ENCODE results near the gene PDGFC.
"Not testable (repeated sequence)": the region's sequence is repeated elsewhere in the genome, so short reads cannot be mapped to it uniquely, and the experiment has no call there.

Gene PDGFC

GRCh38 chr4:156949373-156949814, 22.2 kb downstream of the PDGFC start:
- DNase-seq, result no peak

- DNase-seq, result no peak
These were observed 22.9 kb downstream of the PDGFC start for GRCh38 chr4:156948738-156949137.

GRCh38 chr4:156948133-156948532, 23.5 kb downstream of the PDGFC start:
- DNase-seq, result no peak

GRCh38 chr4:156946516-156947424, 24.8 kb downstream of the PDGFC start:
- DNase-seq, result peak in 1 of 2 donors; percentile 14

- no peak for DNase-seq
These were observed 26.1 kb downstream of the PDGFC start for GRCh38 chr4:156945532-156945931.

GRCh38 chr4:156942991-156943390, 28.6 kb downstream of the PDGFC start:
- DNase-seq, result no peak

- no peak for DNase-seq
These were observed 29.6 kb downstream of the PDGFC start for GRCh38 chr4:156941940-156942548.

- no peak for DNase-seq
These were observed 31.8 kb downstream of the PDGFC start for GRCh38 chr4:156939801-156940200.

- no peak for DNase-seq
These were observed 32.5 kb downstream of the PDGFC start for GRCh38 chr4:156939139-156939538.

- DNase-seq, result no peak
These were observed 37.4 kb downstream of the PDGFC start for GRCh38 chr4:156934259-156934635.

GRCh38 chr4:156933633-156934258, 37.9 kb downstream of the PDGFC start:
- DNase-seq, result no peak

- DNase-seq, result not testable (repeated sequence)
These were observed 39.2 kb downstream of the PDGFC start for GRCh38 chr4:156932360-156932759.

GRCh38 chr4:156931267-156931666, 40.3 kb downstream of the PDGFC start:
- DNase-seq, result no peak

- no peak for DNase-seq
These were observed 42.1 kb downstream of the PDGFC start for GRCh38 chr4:156929386-156930105.

GRCh38 chr4:156924774-156925315, 46.8 kb downstream of the PDGFC start:
- DNase-seq, result no peak

GRCh38 chr4:156923525-156923924, 48.1 kb downstream of the PDGFC start:
- DNase-seq, result no peak

- no peak for DNase-seq
These were observed 56.4 kb downstream of the PDGFC start for GRCh38 chr4:156915221-156915620.

- DNase-seq, result no peak
These were observed 58.4 kb downstream of the PDGFC start for GRCh38 chr4:156913234-156913633.

- DNase-seq, result no peak
These were observed 62.6 kb downstream of the PDGFC start for GRCh38 chr4:156909010-156909409.

- DNase-seq, result no peak
These were observed 65.3 kb downstream of the PDGFC start for GRCh38 chr4:156906325-156906724.

GRCh38 chr4:156901871-156902270, 69.7 kb downstream of the PDGFC start:
- DNase-seq, result no peak

- no peak for DNase-seq
These were observed 73.1 kb downstream of the PDGFC start for GRCh38 chr4:156898373-156899117.

Data from CD4-positive, alpha-beta T cell treated with Interleukin-1 beta for 1 hour (primary cell).